WTC11 (cell line): ENCODE data around the gene S100A8.

ENCODE experiments used
- CDX4 ChIP-seq: fragments of 250-450 bp; sonication (Bioruptor Pico); IDR thresholded peaks from 2 replicates; pipeline ENCODE4 v1.9.0; 2021; ENCODE audit warnings: moderate library complexity, mild to moderate bottlenecking, inconsistent platforms, borderline replicate concordance
- CTCF ChIP-seq: fragments of 200-600 bp; IDR thresholded peaks from 2 replicates; pipeline ENCODE4 v1.8.0; 2022; ENCODE audit warnings: antibody characterized with exemption
- ELF4 ChIP-seq: sonication (generic); formaldehyde crosslinking; IDR thresholded peaks from 2 replicates; pipeline ENCODE4 v1.8.1; 2022; ENCODE audit warnings: low read depth, mild to moderate bottlenecking, moderate library complexity, missing genetic modification reagents
- JAZF1 ChIP-seq: fragments of 250-450 bp; sonication (Bioruptor Pico); IDR thresholded peaks from 2 replicates; pipeline ENCODE4 v1.9.0; 2021; ENCODE audit warnings: moderate library complexity, mild to moderate bottlenecking, inconsistent platforms
- JUN ChIP-seq: sonication (generic); formaldehyde crosslinking; IDR thresholded peaks from 2 replicates; pipeline ENCODE4 v1.8.0; 2023; ENCODE audit warnings: mild to moderate bottlenecking, missing genetic modification reagents
- MAX ChIP-seq: sonication (generic); formaldehyde crosslinking; IDR thresholded peaks from 2 replicates; pipeline ENCODE4 v1.8.0; 2022; ENCODE audit warnings: mild to moderate bottlenecking, missing genetic modification reagents
- SMAD4 ChIP-seq: sonication (generic); formaldehyde crosslinking; IDR thresholded peaks from 2 replicates; pipeline ENCODE4 v1.8.0; 2022; ENCODE audit warnings: mild to moderate bottlenecking, missing genetic modification reagents
- TCF7 ChIP-seq: sonication (generic); formaldehyde crosslinking; IDR thresholded peaks from 2 replicates; pipeline ENCODE4 v1.8.0; 2022; ENCODE audit warnings: mild to moderate bottlenecking, low read depth, missing genetic modification reagents, moderate library complexity
- TEAD4 ChIP-seq: sonication (generic); formaldehyde crosslinking; IDR thresholded peaks from 2 replicates; pipeline ENCODE4 v1.8.0; 2022; ENCODE audit warnings: mild to moderate bottlenecking, missing genetic modification reagents
- USF1 ChIP-seq: sonication (generic); formaldehyde crosslinking; IDR thresholded peaks from 2 replicates; pipeline ENCODE4 v1.8.0; 2022; ENCODE audit warnings: mild to moderate bottlenecking, missing genetic modification reagents
- USF2 ChIP-seq: sonication (generic); formaldehyde crosslinking; IDR thresholded peaks from 2 replicates; pipeline ENCODE4 v1.8.1; 2023; ENCODE audit warnings: mild to moderate bottlenecking, missing genetic modification reagents, moderate library complexity
- ZNF423 ChIP-seq: fragments of 250-450 bp; sonication (Bioruptor Pico); IDR thresholded peaks from 2 replicates; pipeline ENCODE4 v2.1.2; 2022; ENCODE audit warnings: mild to moderate bottlenecking, moderate library complexity
- ZNF512 ChIP-seq: sonication (generic); formaldehyde crosslinking; IDR thresholded peaks from 2 replicates; pipeline ENCODE4 v1.8.1; 2022; ENCODE audit warnings: missing genetic modification reagents, borderline replicate concordance
- ZSCAN18 ChIP-seq: fragments of 250-450 bp; sonication (Bioruptor Pico); IDR thresholded peaks from 2 replicates; pipeline ENCODE4 v2.1.2; 2022; ENCODE audit warnings: mild to moderate bottlenecking, moderate library complexity

GRCh38 chr1:153364156-153364555 is 26.7 kb downstream of the S100A8 start:
- TF ChIP-seq USF1, result no peak
- TF ChIP-seq USF2 (CRISPR knock-in tag), result no peak
- no peak for TF ChIP-seq MAX (CRISPR knock-in tag)
- TF ChIP-seq ELF4 (CRISPR knock-in tag), result no peak
- TF ChIP-seq CTCF, result no peak
- TF ChIP-seq TEAD4, result no peak
- TF ChIP-seq ZNF512 (CRISPR knock-in tag), result no peak
- TF ChIP-seq ZNF423 (CRISPR knock-in tag), result no peak
- TF ChIP-seq SMAD4 (CRISPR knock-in tag), result no peak
- TF ChIP-seq ZSCAN18, result no peak
- TF ChIP-seq CDX4, result no peak
- TF ChIP-seq TCF7 (CRISPR knock-in tag), result no peak
- no peak for TF ChIP-seq JUN (CRISPR knock-in tag)
- no peak for TF ChIP-seq JAZF1 (CRISPR knock-in tag)
